ENCODE measurements around the gene BRI3BP.

BRI3BP gene

GRCh38 chr12:124964251-124964650 lies 29.2 kb upstream of the BRI3BP start:
- no peak for TF ChIP-seq CTCF (IDR thresholded peaks at IDR 0.05; ENCODE audit: extremely low read depth, missing control alignments)

GRCh38 chr12:124964836-124965462 lies 28.5 kb upstream of the BRI3BP start:
- TF ChIP-seq CTCF (IDR thresholded peaks at IDR 0.05; ENCODE audit: extremely low read depth, missing control alignments): no peak
- no peak for DNase-seq (ENCODE audit: low spot score)

More at GRCh38 chr12:124964251-124964650, 29.2 kb upstream of the BRI3BP start:
- no peak for DNase-seq (ENCODE audit: low spot score)

- TF ChIP-seq CTCF (IDR thresholded peaks at IDR 0.05; ENCODE audit: extremely low read depth, missing control alignments): no peak
- no peak for DNase-seq (ENCODE audit: low spot score)
Measured at GRCh38 chr12:124967016-124967739, 26.3 kb upstream of the BRI3BP start.

- DNase-seq (ENCODE audit: low spot score): no peak
Measured at GRCh38 chr12:124968656-124969055, 24.8 kb upstream of the BRI3BP start.

GRCh38 chr12:124970647-124971402 lies 22.6 kb upstream of the BRI3BP start:
- no peak for TF ChIP-seq CTCF (IDR thresholded peaks at IDR 0.05; ENCODE audit: extremely low read depth, missing control alignments)
- DNase-seq (ENCODE audit: low spot score): no peak

More at GRCh38 chr12:124968656-124969055, 24.8 kb upstream of the BRI3BP start:
- TF ChIP-seq CTCF (IDR thresholded peaks at IDR 0.05; ENCODE audit: extremely low read depth, missing control alignments): no peak

- no peak for DNase-seq (ENCODE audit: low spot score)
- TF ChIP-seq CTCF (IDR thresholded peaks at IDR 0.05; ENCODE audit: extremely low read depth, missing control alignments): no peak
Measured at GRCh38 chr12:124971603-124972002, 21.8 kb upstream of the BRI3BP start.

- DNase-seq (ENCODE audit: low spot score): no peak
- no peak for TF ChIP-seq CTCF (IDR thresholded peaks at IDR 0.05; ENCODE audit: extremely low read depth, missing control alignments)
Measured at GRCh38 chr12:124972211-124972610, 21.2 kb upstream of the BRI3BP start.
